Mucosa of descending colon (tissue), 3 donors: ENCODE measurements around the gene PEAK1. TPM values are rescaled to one million over a fixed set of nuclear protein-coding genes. Genes with fewer than 3 reads are reported as not detected.
A peak's percentile ranks its signal among the peaks of the same experiment; 100 is the strongest.

Experiments
- ATAC-seq: fragments of 200-7000 bp; cut with Tn5 transposase; one replicate; pipeline ENCODE4 v1.9.1; 2020; ENCODE audit warnings: mild to moderate bottlenecking, moderate library complexity
- DNase-seq, 3 donors: peaks; one replicate each; pipeline ENCODE4 v3.0.0-alpha.2; 2020
- H3K36me3 ChIP-seq: fragments of 200-600 bp; one replicate; pipeline ENCODE4 v1.8.0; 2021; ENCODE audit warnings: low read depth, mild to moderate bottlenecking
- H3K4me1 ChIP-seq: fragments of 200-600 bp; one replicate; pipeline ENCODE4 v1.8.0; 2021; ENCODE audit warnings: low read depth, mild to moderate bottlenecking
- H3K4me3 ChIP-seq: fragments of 200-600 bp; one replicate; pipeline ENCODE4 v1.8.0; 2021; ENCODE audit warnings: mild to moderate bottlenecking
- H3K9me3 ChIP-seq: fragments of 200-600 bp; one replicate; pipeline ENCODE4 v1.8.0; 2021; ENCODE audit warnings: mild to moderate bottlenecking
- intact Hi-C, 2 donors: fragments of 100-400 bp; cut with DNase I in 1 of 2; cut with micrococcal nuclease in 1 of 2; formaldehyde crosslinking; loops; one replicate each; pipeline versions ENCODE4 v1.11.0 to v1.11.1; 2022; cut with DNase I, micrococcal nuclease
- total RNA-seq, 3 donors: library from RNA; stranded (reverse); fragmentation: NEBNext Ultra II Directional in 2 of 3; extraction: Animal tissue kit (Norgen Biotek cat#: 25700) in 2 of 3; gene quantifications; one replicate each; pipeline versions ENCODE4 v1.2.1 to v1.2.4, GENCODE V29; 2021 to 2023
- TF ChIP-seq, protein P1 (sequence below): fragments of 200-600 bp; IDR thresholded peaks from one replicate; pipeline ENCODE4 v1.8.0; 2022; ENCODE audit warnings: antibody characterized with exemption, mild to moderate bottlenecking
- donor health status: DM: no; HTN: no; CAD: no; lungs with moderate emphysema.
- donor health status: DM: no; HTN: no; CAD: no.
- donor health status: DM: no; HTN: yes; CAD: no.

PEAK1 gene
- total RNA-seq, 3 donors from 2014 or later = 47.9 to 75.3 (median 65.7) TPM

DNA sequence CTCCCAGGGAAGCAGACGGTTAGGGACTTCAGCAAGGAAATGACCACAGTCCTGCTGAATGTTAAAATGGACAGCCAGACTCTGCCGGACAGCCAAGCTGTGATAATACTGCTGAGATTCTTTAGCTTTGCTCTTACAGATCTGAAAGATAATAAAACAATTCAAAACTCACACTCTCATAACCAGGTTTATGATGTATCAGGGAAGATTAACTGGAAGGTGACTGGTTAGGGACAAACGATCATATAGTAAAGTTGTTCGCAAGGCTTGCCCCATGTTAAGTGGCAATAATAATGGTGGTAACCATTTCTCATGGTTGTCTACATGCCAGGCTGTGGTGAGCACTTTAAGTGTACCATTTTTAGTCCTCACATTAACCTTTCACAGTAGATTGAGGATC lies 304.7 kb downstream of the PEAK1 start:
- intact Hi-C loops = loop anchor here (5.0 kb wide), 2 partner anchors 382 to 427 kb away; no protein-coding TSS in a partner anchor
- H3K4me1 ChIP-seq = peaks cover 12% of the 10 kb centered on the region
- no peaks in the 10 kb centered on the region for H3K9me3 ChIP-seq
- ATAC-seq = peak; percentile 59
- no peak for DNase-seq
- TF ChIP-seq, protein P1, sequence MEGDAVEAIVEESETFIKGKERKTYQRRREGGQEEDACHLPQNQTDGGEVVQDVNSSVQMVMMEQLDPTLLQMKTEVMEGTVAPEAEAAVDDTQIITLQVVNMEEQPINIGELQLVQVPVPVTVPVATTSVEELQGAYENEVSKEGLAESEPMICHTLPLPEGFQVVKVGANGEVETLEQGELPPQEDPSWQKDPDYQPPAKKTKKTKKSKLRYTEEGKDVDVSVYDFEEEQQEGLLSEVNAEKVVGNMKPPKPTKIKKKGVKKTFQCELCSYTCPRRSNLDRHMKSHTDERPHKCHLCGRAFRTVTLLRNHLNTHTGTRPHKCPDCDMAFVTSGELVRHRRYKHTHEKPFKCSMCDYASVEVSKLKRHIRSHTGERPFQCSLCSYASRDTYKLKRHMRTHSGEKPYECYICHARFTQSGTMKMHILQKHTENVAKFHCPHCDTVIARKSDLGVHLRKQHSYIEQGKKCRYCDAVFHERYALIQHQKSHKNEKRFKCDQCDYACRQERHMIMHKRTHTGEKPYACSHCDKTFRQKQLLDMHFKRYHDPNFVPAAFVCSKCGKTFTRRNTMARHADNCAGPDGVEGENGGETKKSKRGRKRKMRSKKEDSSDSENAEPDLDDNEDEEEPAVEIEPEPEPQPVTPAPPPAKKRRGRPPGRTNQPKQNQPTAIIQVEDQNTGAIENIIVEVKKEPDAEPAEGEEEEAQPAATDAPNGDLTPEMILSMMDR = no peak
- no peaks in the 10 kb centered on the region for H3K36me3 ChIP-seq
- H3K4me3 ChIP-seq = no peak overlapping the region

DNA sequence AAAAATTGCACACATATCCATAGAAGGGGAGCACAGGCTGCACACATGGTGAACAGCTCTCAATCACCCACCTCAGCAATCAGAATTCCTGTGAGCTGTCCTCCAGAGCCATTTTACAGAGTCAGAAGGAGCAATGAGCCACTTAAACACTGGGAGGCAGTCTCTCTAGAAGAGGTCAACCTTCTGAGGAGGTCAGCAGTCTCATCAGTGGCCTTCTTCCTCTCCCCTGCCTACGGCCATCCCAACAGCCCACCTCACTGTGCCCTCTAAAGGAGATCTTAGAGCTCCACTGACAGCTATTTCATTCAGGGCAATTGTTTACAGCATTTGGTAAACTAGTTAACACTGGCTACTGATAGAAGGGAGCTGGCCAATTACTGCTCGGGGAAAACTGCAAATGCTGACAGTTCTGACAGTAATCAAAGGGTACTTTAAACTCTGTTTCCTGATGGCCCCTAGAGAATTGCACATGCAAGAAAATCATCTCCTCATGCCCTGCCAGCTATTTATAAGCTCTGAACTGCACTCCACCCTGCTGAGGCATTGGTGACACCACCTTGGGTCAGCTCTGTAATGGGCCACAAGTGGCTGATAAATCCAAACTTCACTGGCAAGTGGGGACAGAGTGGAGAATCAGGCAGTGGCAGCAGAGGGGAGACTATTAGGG lies 306.9 kb downstream of the PEAK1 start:
- H3K4me3 ChIP-seq = no peak overlapping the region
- DNase-seq (no peak), ATAC-seq (peak; percentile 76)
- no peaks in the 10 kb centered on the region for H3K9me3 ChIP-seq
- no peaks in the 10 kb centered on the region for H3K36me3 ChIP-seq
- TF ChIP-seq, protein P1 = no peak
- H3K4me1 ChIP-seq = peaks cover 12% of the 10 kb centered on the region
- intact Hi-C loops = no loop called here

DNA sequence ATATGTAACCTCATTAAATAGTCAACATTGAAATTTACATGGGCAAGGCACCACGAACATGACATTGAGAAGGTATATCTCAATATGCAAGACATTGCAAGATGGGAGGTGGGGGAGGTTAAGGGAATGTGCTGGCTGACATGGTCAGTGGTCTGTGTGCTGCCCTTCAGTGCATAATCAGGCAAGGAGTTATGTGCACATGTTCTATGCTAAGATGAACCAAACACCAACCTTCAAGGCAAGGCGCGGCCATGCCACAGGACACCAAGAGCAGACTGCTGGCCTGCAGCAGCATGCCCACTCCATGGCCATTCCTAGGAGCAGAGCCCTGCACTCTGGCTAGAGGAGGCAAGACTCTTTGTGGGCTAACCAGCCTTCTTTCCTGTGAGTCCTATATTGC lies 308.1 kb downstream of the PEAK1 start:
- DNase-seq (no peak), ATAC-seq (no peak)
- Histone ChIP-seq H3K36me3 (no peaks in the 10 kb centered on the region), H3K4me1 (peaks cover 12% of the 10 kb centered on the region), H3K9me3 (no peaks in the 10 kb centered on the region), H3K4me3 (no peak overlapping the region)
- intact Hi-C loops = no loop called here
- TF ChIP-seq, protein P1 = no peak

DNA sequence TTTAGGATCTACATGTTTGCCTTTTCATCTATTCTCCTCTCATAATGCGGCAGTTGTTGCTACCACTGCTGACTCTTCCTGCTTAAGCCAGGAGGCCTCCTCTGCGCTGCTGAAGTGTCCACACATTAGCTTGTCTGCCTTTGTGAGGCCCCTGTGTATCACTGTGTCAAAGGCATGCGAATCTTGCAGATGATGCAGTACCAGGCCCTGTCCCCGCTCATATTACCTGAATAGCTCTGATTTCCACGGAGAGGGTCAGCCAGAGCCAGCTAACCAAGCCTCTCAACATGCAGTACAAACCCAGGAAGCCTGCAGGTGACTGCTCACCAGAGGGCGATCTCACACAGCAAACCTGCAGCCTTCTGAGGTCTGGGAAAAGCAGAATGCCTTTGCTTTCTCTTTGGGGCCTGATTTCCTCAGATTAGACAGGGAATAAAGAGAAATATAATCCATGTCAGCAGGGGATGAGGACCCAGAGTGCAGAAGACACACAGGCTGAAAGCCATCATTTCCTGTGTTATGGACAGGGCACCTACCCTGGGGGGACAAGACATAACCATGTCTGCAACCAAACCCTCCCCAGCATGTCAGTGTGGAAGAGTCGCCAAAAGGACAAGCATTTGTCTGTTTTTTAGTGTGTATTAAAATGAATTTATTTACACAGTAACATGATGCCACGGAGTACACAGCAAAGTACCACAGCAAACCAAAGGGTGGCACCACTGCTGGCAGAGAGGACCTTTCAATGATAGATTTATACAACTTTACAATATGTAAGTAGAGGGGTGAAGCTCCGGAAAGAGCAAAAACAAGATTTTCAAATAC lies 312.2 kb downstream of the PEAK1 start:
- ATAC-seq = peak; percentile 83
- no peak overlapping the region for H3K4me3 ChIP-seq
- peak in 2 of 3 donors; percentile 76 to 79 for DNase-seq
- intact Hi-C loops = no loop called here
- H3K4me1 ChIP-seq = no peaks in the 10 kb centered on the region
- H3K36me3 ChIP-seq = no peaks in the 10 kb centered on the region
- TF ChIP-seq, protein P1 = peak; percentile 51
- H3K9me3 ChIP-seq = no peaks in the 10 kb centered on the region

DNA sequence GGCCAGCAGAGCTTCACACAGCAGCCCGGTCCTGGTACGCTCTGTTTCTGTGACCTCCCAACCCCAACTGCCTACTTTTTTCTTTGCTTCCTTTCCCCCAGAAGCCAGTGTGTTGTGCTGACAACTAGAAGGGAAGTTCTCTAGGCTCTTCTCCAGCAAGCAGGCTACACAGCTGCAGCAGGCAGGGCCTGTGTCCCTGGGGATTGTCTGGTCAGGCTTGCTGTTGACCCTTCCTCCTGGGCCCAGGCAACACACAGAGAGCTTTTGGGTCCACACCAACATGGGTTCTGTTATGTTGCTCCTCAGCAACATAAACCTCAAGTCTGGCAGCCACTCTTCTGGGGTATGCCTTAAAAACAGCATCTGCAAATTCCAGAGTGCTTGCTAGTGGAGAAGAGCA lies 312.8 kb downstream of the PEAK1 start:
- DNase-seq (no peak), ATAC-seq (peak; percentile 6)
- intact Hi-C loops = no loop called here
- no peaks in the 10 kb centered on the region for H3K4me1 ChIP-seq
- TF ChIP-seq, protein P1 = no peak
- no peak overlapping the region for H3K4me3 ChIP-seq
- no peaks in the 10 kb centered on the region for H3K9me3 ChIP-seq
- H3K36me3 ChIP-seq = no peaks in the 10 kb centered on the region
